GM19240 (cell line): Measurements from ENCODE around the gene NUBP1.

ENCODE experiments used
- DNase-seq: peaks from one replicate; pipeline ENCODE4 v3.0.0; 2011; ENCODE audit warnings: low spot score; ENCODE audit not compliant: insufficient read length

Gene NUBP1

DNA sequence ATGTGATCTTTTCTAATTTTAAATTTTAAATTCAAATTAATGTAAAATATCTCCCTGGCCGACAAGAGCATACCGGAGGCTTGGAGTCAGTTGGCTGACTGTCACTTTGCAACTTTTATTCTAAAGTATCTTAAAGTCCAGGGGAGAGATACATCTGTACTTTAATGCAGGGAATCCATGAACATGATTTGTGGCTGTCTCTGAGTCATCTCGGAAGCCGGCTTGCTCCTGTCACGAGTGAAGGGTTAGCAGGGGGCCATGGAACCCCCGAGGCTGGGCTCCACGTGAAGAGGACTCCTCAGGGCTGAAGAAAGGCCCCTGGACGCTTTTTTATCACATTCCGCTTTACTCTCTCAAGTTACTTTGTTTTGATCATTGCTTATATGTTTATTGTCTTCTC is 61.7 kb downstream of the NUBP1 start:
- no peak for DNase-seq

DNA sequence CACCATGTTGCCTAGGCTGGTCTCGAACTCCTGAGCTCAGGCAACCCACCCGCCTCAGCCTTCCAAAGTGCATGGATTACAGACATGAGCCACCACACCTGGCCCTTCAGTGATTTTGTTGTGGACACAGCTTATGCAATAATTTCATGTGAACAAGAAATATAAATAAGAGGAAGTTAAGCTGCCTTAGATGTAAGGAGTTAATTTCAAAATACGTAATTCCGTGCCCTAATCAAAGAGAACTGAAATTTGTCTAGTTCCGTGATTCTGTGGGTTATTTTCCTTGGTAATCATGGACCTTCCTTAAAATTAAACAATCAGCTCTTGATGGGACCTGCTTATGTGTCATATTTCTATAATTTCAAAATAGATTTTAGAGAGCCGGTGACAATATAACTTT is 63.1 kb downstream of the NUBP1 start:
- no peak for DNase-seq

DNA sequence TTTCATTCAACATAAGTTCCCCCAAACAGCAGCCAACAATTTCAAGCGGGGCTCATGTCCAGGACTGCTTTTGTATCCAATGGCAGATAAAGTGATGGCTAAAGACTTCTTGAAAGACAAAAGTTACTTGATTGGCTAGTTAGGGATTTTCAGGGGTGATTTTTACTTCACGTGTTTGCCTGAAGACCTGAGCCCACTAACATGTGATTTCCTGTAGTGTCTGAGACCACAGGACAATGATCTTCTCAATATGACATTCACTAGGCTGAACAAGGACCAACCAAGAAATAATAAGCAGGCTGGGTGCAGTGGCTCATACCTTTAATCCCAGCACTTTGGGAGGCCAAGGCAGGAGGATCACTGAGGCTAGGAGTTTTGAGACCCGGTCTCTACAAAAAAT is 64.6 kb downstream of the NUBP1 start:
- no peak for DNase-seq

DNA sequence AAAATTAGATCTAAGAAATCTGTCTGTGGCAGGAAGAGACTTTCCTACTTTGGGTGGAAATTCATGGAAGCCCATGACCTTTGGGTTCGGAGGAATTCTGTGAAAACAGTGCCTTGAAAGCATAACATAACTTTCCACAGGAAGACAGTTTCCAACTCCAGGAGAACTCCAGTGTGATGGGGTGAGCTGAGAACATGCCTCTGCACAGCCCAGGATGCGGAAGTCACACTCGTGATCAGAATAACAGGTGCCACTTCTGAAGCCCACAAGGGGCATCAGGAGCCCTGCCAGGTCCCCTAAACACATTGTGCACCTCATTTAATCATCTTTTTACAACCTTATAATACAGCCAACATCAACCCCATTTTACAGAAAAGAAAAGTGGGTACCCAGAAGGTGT is 65.2 kb downstream of the NUBP1 start:
- no peak for DNase-seq

DNA sequence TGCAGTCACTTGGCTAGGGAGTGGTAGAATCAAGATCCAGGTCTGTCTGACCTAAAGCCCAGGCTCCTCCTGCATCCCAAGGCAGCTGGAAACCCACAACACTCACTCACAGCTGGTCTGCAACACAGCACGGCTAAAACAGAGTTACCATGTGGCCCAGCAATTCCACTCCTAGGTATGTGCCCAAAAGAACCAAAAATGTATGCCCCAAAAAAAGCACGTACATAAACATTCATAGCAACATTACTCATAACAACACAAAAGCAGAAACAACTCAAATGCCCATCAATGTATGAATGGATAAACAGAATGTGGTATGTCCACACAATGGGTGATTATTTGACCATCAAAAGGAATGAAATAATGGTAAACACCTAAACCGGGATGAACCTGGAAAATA is 66.1 kb downstream of the NUBP1 start:
- no peak for DNase-seq

DNA sequence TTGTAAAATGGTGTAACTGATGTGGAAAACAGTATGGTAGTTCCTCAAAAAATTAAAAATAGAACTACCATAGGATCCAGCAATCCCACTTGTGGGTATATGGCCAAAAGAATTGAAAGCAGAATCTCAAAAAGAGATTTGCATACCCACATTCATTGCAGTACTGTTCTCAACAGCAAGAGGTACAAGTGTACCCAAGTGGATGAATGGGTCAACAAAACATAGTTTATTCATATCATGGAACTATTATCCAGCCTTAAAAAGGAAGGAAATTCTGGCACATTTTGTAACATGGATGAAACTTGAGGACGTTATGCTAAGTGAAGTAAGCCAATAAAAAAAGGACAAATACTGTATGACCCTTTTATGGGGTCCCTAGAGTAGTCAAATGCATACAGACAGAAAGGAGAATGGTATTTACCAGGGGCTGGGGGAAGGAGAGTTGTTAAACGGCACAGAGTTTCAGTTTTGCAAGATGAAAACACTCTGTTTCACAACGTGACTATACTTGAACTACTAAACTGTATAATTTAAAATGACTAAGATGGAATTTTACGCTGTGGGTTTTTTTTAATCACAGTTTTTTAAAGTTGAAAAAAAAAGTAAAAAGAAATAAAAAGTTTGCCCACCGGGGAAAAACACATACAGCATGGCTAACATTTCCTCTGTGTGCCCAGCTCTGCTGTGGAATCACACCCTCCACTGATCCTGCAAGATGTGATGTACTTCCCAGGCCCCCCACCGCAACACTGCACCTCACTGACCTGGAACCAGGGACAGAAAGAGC is 68.9 kb downstream of the NUBP1 start:
- DNase-seq, result peak; percentile 38

DNA sequence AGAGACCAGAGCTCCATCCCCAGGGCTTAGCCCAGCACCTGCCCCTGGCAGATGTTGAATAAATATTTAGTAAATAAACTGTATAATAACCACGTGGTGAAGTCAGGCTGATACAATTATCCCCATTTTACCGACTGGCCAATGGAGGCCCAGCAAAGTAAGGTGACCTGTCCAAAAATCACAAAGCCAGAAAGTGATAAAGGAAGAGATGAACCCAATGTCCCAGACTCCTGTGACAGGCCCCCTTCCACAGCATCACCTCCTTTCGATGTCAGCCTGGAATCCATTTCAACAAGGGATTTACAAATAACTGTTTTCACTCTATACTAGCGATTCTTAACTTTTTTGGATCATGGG is 69.4 kb downstream of the NUBP1 start:
- DNase-seq, result no peak

DNA sequence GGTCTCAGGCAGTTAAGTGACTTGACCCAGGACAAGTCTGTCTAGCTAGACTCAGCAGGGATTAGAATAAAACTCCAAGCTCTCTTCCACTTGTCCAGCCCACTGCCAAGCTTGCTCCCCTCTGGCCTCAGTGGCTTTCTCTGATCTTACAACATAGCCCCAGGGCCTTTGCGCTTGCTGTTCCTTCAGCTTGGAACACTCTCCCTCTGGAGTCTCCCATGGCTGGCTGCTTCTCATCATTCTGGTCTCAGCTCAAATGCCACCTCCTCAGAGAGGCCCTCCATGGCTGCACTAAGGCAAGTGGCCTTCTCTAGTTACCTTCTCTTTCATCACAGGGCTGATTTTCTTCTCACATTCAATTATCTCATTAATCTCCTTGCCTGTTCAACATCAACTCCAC is 73.9 kb downstream of the NUBP1 start:
- DNase-seq, result no peak

DNA sequence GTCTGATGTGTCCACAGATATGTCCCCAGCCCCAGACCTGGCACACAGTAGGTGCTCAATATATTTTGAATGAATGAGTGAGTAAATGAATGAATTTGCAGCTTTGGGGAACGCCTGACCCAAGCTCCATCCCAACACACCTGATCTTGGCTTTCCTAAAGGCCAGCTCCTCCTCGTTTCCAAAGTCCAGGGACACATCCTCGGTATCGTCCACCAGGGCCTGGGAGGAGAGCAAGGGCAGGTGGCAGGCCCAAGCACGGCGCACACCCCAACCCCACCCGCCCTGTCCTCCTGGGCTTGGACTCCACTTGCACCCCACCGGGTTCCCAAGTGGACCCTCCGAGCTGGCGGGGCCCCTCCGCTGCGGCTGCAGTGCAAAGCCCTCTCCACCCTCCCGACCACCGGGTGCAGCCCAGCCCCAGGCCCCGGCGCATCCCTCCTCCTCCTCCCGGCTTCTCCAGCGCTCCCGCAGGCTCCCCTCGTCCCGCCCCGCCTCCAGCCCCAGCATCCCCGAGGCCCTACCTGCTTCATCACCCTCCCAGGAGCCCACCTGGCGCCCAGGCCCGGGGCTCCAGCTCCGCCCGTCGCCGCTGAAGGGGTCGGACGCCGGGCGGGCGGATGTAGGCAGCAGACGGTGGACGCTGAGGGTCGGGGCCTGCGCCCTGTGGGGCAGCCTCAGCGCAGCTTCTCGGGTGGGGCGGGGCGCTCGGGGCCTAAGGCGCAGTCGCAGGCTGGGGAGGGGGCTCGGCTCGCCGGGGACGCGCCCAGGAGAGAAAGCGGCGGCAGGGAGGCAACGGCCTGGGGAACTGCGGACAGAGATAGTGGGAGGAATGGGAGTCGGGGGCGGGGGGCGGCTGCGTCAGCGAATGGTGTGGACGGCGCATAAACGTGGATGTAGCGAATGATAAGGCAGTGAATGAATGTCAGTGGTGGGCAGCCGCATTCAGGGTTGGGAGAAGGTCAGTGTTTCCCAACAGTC is 74.6 kb downstream of the NUBP1 start, which contains the start of gene TVP23A:
Gene TVP23A (minus strand): TSS at position 832 of the 979 bp plus-strand sequence. CDS start 301 bp downstream, at position 531.
- DNase-seq, result no peak
